Osteoblast (primary cell): Measurements from ENCODE around the gene MYO10. TPM values are rescaled to one million over a fixed set of nuclear protein-coding genes. Genes with fewer than 3 reads are reported as not detected.

Source experiments
- DNase-seq: peaks from one replicate; pipeline ENCODE4 v3.0.0; 2011; ENCODE audit warnings: low spot score, mixed read lengths; ENCODE audit not compliant: insufficient read length; ENCODE audit errors: missing footprints
- H2AFZ ChIP-seq: 2 replicates; pipeline ENCODE4 v1.6.0; 2011; ENCODE audit warnings: mild to moderate bottlenecking, low read length
- H3K27ac ChIP-seq: 2 replicates; pipeline ENCODE4 v1.5.1; 2011; ENCODE audit warnings: mild to moderate bottlenecking, low read depth, low read length, moderate library complexity
- H3K27me3 ChIP-seq: 2 replicates; pipeline ENCODE4 v1.6.0; 2012; ENCODE audit warnings: mild to moderate bottlenecking, control low read depth, inconsistent platforms, low read length, moderate library complexity; ENCODE audit not compliant: insufficient read depth
- H3K36me3 ChIP-seq: 2 replicates; pipeline ENCODE4 v1.5.1; 2011; ENCODE audit warnings: mild to moderate bottlenecking, low read length, control low read depth, moderate library complexity; ENCODE audit not compliant: insufficient read depth
- H3K4me1 ChIP-seq: 2 replicates; pipeline ENCODE4 v1.5.1; 2011; ENCODE audit warnings: mild to moderate bottlenecking, low read length, control low read depth, moderate library complexity; ENCODE audit not compliant: insufficient read depth
- H3K4me2 ChIP-seq: 2 replicates; pipeline ENCODE4 v1.6.0; 2011; ENCODE audit warnings: mild to moderate bottlenecking, low read length; ENCODE audit not compliant: insufficient read depth
- H3K4me3 ChIP-seq: fragments of 200-600 bp; sonication (generic); 3 replicates; pipeline ENCODE4 v1.5.1; 2012; ENCODE audit warnings: mild to moderate bottlenecking, low read length, inconsistent platforms; ENCODE audit not compliant: insufficient read depth
- H3K79me2 ChIP-seq: 2 replicates; pipeline ENCODE4 v1.6.0; 2012; ENCODE audit warnings: mild to moderate bottlenecking, low read length, control low read depth, inconsistent platforms; ENCODE audit not compliant: insufficient read depth
- H3K9me3 ChIP-seq: 2 replicates; pipeline ENCODE4 v1.5.1; 2011; ENCODE audit warnings: low read depth, low read length, control low read depth
- H4K20me1 ChIP-seq: 2 replicates; pipeline ENCODE4 v1.6.0; 2012; ENCODE audit warnings: mild to moderate bottlenecking, low read length, control low read depth; ENCODE audit not compliant: insufficient read depth
- CTCF ChIP-seq: IDR thresholded peaks from 2 replicates; pipeline ENCODE4 v1.5.1; 2011; ENCODE audit warnings: mild to moderate bottlenecking, low read depth, low read length, moderate library complexity; ENCODE audit errors: extremely low read depth
- total RNA-seq: library from RNA; depleted of rRNA; stranded (reverse); fragments of >200 nt; gene quantifications from 2 replicates; pipeline ENCODE4 v1.2.3, GENCODE V29; 2012

MYO10 gene
- total RNA-seq, 1 donor = 40.9 TPM

GRCh38 chr5:16981700-16982099 lies 45.6 kb upstream of the MYO10 start:
- H3K36me3 ChIP-seq = no peaks in the 10 kb centered on the region
- no peak overlapping the region for H3K4me3 ChIP-seq
- no peaks in the 10 kb centered on the region for H3K9me3 ChIP-seq
- no peaks in the 10 kb centered on the region for H3K79me2 ChIP-seq
- H3K27ac ChIP-seq = no peak overlapping the region
- TF ChIP-seq CTCF = no peak
- DNase-seq = peak; percentile 54
- peaks cover 4% of the 10 kb centered on the region for H3K4me1 ChIP-seq
- H3K4me2 ChIP-seq = no peak overlapping the region
- H2AFZ ChIP-seq = no peak overlapping the region
- no peaks in the 10 kb centered on the region for H4K20me1 ChIP-seq
- no peaks in the 10 kb centered on the region for H3K27me3 ChIP-seq

- Histone ChIP-seq H3K27me3 (no peaks in the 10 kb centered on the region), H3K4me1 (peaks cover 4% of the 10 kb centered on the region), H3K27ac (no peak overlapping the region), H2AFZ (no peak overlapping the region), H3K4me2 (no peak overlapping the region), H3K36me3 (no peaks in the 10 kb centered on the region), H3K79me2 (no peaks in the 10 kb centered on the region), H3K9me3 (no peaks in the 10 kb centered on the region), H3K4me3 (no peak overlapping the region), H4K20me1 (no peaks in the 10 kb centered on the region)
- peak; percentile 51 for DNase-seq
- TF ChIP-seq CTCF = no peak
Measured at GRCh38 chr5:16980983-16981382, 44.9 kb upstream of the MYO10 start.

GRCh38 chr5:16978296-16978695 lies 42.2 kb upstream of the MYO10 start:
- Histone ChIP-seq H3K4me1 (peaks cover 4% of the 10 kb centered on the region), H3K9me3 (no peaks in the 10 kb centered on the region), H3K4me3 (no peak overlapping the region), H3K27ac (no peak overlapping the region), H3K36me3 (no peaks in the 10 kb centered on the region), H3K27me3 (no peaks in the 10 kb centered on the region), H3K79me2 (no peaks in the 10 kb centered on the region), H2AFZ (no peak overlapping the region), H4K20me1 (no peaks in the 10 kb centered on the region), H3K4me2 (no peak overlapping the region)
- TF ChIP-seq CTCF = no peak
- no peak for DNase-seq

- Histone ChIP-seq H3K4me2 (no peak overlapping the region), H3K27ac (no peak overlapping the region), H3K36me3 (no peaks in the 10 kb centered on the region), H2AFZ (no peak overlapping the region), H3K4me3 (no peak overlapping the region), H3K79me2 (no peaks in the 10 kb centered on the region), H3K4me1 (no peaks in the 10 kb centered on the region), H3K27me3 (no peaks in the 10 kb centered on the region), H3K9me3 (no peaks in the 10 kb centered on the region), H4K20me1 (no peaks in the 10 kb centered on the region)
- TF ChIP-seq CTCF = no peak
- DNase-seq = no peak
Measured at GRCh38 chr5:16976625-16977008, 40.5 kb upstream of the MYO10 start.
